Right lobe of liver (tissue), 6 donors: Measurements from ENCODE around the gene GREB1. TPM values are rescaled to one million over a fixed set of nuclear protein-coding genes. Genes with fewer than 3 reads are reported as not detected.
"Not testable (repeated sequence)": the region's sequence is repeated elsewhere in the genome, so short reads cannot be mapped to it uniquely, and the experiment has no call there.

Source experiments
- ATAC-seq, 4 donors: fragments of 200-7000 bp; cut with Tn5 transposase; one replicate each; pipeline ENCODE4 v1.9.1; 2020; ENCODE audit warnings: mild to moderate bottlenecking in 4 of 4, moderate library complexity in 4 of 4
- DNase-seq, 3 donors: peaks; one replicate each; pipeline ENCODE4 v3.0.0-alpha.2; 2020
- H3K27ac ChIP-seq, 3 donors: fragments of 200-600 bp; one replicate each; pipeline ENCODE4 v1.8.0; 2022
- H3K27me3 ChIP-seq, 2 donors: fragments of 200-600 bp; one replicate each; pipeline ENCODE4 v1.8.0; 2022
- H3K36me3 ChIP-seq, 4 donors: fragments of 200-600 bp; sonication (generic) in 1 of 4; one replicate each; pipeline versions ENCODE4 v1.5.1 to v1.8.0; 2017 to 2022; ENCODE audit warnings: control low read depth in 1 of 4
- H3K4me1 ChIP-seq, 4 donors: fragments of 200-600 bp; sonication (generic) in 1 of 4; one replicate each; pipeline versions ENCODE4 v1.5.1 to v1.8.0; 2017 to 2022; ENCODE audit warnings: control low read depth in 1 of 4
- H3K4me3 ChIP-seq, 3 donors: fragments of 200-600 bp; one replicate each; pipeline ENCODE4 v1.8.0; 2022
- H3K9me3 ChIP-seq, 4 donors: fragments of 200-600 bp; sonication (generic) in 1 of 4; one replicate each; pipeline versions ENCODE4 v1.5.1 to v1.8.0; 2017 to 2022; ENCODE audit warnings: control low read depth in 1 of 4
- POLR2A ChIP-seq: fragments of 450-650 bp; IDR thresholded peaks from one replicate; pipeline ENCODE4 v1.6.1; 2017; ENCODE audit warnings: antibody characterized with exemption, mild to moderate bottlenecking
- WGBS: methylation state at CpG from one replicate; pipeline ENCODE4 v1.1.6; 2018; ENCODE audit warnings: low coverage, low lambda C conversion rate; ENCODE audit not compliant: insufficient coverage; ENCODE audit errors: missing lambda C conversion rate; 5-methylcytosine and 5-hydroxymethylcytosine counted together
- intact Hi-C, 2 donors: fragments of 100-400 bp; cut with DNase I; formaldehyde crosslinking; loops; one replicate each; pipeline versions ENCODE4 v1.11.2 to v1.14.1; 2022
- total RNA-seq, 6 experiments: library from RNA; depleted of rRNA in 2 of 6; stranded (reverse); fragments of >200 nt in 2 of 6; fragmentation: NEBNext Ultra II Directional in 3 of 6; extraction: Animal tissue kit (Norgen Biotek cat#: 25700) in 3 of 6; gene quantifications; one replicate each; pipeline versions ENCODE4 v1.1.0 to v1.2.4, GENCODE V29; 2016 to 2023
- TF ChIP-seq, protein P1 (sequence below), 4 donors: fragments of 200-600 bp in 3 of 4; fragments of 450-650 bp in 1 of 4; IDR thresholded peaks; one replicate each; pipeline versions ENCODE4 v1.5.1 to v1.8.0; 2016 to 2022; ENCODE audit warnings: antibody characterized with exemption in 4 of 4, mild to moderate bottlenecking in 2 of 4
- donor health status: DM: no; HTN: yes; CAD: no.
- donor health status: DM: no; HTN: no; CAD: no.
- donor health status: DM: no; HTN: no; CAD: no.
- donor health status: DM: no; HTN: yes; CAD: no.
- donor health status: DM: no; HTN: yes; CAD: no.

The GREB1 gene
- total RNA-seq, 6 experiments from 2014 or later = 1.6 to 19.5 (median 6.5) TPM

DNA sequence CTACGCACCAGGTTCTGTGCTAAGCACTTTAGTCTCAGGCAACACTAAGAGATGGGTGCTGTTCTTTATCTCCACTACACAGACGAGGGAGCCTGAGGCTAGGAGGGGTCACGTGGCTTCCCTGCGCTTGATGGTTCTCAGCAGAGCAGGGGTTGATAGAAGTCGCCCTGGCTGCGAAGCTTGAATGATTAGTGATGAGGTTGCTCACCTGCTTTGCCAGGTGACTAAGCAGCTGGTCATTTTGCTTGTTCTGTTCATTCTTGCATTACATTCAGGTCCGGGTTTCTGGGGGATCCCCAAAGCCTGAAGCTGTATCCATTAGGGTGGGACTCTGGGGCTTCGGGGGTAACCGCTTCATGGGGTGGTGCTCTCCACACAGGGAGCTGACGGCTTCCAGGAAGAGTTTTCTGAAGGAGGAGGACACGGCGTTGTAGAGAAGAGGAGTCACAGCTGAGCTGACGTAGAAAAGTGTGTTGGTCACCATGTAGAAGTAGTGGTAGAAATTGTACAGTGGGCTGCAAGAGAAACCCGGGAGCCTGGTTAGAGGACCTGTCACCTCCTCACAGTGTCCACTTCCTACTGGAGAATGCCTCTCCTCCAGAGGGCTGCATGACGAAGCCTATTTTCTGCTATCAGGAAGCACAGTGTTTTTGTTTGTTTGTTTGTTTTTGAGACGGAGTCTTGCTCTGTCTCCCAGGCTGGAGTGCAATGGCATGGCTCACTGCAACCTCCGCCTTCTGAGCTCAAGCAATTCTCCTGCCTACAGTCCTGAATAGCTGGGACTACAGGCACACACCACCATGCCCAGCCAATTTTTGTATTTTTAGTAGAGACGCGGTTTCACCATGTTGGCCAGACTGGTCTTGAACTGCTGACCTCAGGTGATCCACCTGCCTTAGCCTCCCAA, 124.6 kb downstream of the GREB1 start:
- Histone ChIP-seq H3K36me3 (no peaks in the 10 kb centered on the region), H3K4me3 (no peak overlapping the region), H3K27ac (no peak overlapping the region), H3K27me3 (no peaks in the 10 kb centered on the region), H3K4me1 (no peaks in the 10 kb centered on the region), H3K9me3 (no peaks in the 10 kb centered on the region)
- ATAC-seq = no peak
- 65% methylated on average over 13 of the region's 19 CpGs for WGBS
- no peak for DNase-seq
- intact Hi-C loops = no loop called here
- TF ChIP-seq, protein P1, sequence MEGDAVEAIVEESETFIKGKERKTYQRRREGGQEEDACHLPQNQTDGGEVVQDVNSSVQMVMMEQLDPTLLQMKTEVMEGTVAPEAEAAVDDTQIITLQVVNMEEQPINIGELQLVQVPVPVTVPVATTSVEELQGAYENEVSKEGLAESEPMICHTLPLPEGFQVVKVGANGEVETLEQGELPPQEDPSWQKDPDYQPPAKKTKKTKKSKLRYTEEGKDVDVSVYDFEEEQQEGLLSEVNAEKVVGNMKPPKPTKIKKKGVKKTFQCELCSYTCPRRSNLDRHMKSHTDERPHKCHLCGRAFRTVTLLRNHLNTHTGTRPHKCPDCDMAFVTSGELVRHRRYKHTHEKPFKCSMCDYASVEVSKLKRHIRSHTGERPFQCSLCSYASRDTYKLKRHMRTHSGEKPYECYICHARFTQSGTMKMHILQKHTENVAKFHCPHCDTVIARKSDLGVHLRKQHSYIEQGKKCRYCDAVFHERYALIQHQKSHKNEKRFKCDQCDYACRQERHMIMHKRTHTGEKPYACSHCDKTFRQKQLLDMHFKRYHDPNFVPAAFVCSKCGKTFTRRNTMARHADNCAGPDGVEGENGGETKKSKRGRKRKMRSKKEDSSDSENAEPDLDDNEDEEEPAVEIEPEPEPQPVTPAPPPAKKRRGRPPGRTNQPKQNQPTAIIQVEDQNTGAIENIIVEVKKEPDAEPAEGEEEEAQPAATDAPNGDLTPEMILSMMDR (IDR thresholded peaks at IDR 0.05) = no peak
- TF ChIP-seq POLR2A = no peak

DNA sequence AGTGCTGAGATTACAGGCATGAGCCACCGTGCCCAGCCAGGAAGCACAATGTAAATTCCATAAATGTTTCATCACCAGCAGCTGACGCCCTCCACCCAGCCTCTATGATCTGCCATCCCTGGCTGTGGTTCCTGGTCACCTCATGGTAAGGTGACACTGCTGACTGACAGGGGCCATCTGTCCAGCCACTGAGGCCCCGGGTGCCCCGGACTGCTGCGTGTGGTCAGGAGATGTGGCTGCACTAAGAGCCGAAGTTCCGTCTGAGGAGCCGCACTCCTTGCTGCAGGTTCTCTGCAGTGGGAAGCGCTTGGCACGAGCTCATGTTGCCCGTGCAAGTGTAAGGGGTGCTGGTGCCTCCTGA, 125.2 kb downstream of the GREB1 start:
- ATAC-seq = no peak
- H3K4me3 ChIP-seq = no peak overlapping the region
- H3K36me3 ChIP-seq = no peaks in the 10 kb centered on the region
- intact Hi-C loops = no loop called here
- TF ChIP-seq, protein P1 (IDR thresholded peaks at IDR 0.05) = no peak
- TF ChIP-seq POLR2A = no peak
- H3K27ac ChIP-seq = no peak overlapping the region
- H3K27me3 ChIP-seq = no peaks in the 10 kb centered on the region
- no peak for DNase-seq
- WGBS = no CpG with 5 or more reads among the region's 11 CpGs
- H3K9me3 ChIP-seq = no peaks in the 10 kb centered on the region
- no peaks in the 10 kb centered on the region for H3K4me1 ChIP-seq

DNA sequence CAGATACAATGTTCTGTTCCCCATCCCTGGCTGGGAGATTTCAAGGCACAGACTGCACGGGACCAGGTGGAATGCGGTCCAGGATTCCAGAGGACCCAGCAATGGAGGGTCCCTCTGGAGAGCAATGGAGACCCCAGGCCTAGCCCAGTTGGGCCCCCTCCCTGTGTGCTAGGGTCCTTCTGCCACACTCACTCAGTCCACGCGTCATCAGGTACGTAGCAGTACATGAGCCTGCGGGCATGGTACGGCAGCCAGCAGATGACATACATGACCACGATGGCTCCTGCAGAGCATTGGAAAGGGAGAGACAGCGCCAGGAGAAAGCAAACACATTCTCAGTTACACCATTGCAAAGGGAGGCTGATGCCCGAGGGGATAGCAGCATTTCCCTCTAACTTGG, 126.0 kb downstream of the GREB1 start:
- H3K27me3 ChIP-seq = no peaks in the 10 kb centered on the region
- intact Hi-C loops = no loop called here

DNA sequence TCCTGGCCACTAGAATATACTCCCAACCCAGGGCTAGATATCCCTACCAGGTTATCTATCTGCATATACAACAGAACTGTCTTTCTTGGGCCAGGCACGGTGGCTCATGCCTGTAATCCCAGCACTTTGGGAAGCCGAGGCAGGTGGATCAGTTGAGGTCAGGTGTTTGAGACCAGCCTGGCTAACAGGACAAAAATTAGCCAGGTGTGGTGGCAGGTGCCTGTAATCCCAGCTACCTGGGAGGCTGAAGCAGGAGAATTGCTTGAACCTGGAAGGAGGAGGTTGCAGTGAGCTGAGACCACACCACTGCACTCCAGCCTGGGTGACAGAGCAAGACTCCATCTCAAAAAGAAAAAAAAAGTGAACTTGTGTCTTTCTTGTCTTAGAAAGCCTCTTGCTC, 126.6 kb downstream of the GREB1 start:
- H3K36me3 ChIP-seq, H3K4me3 ChIP-seq, intact Hi-C loops, H3K27me3 ChIP-seq, H3K4me1 ChIP-seq, H3K9me3 ChIP-seq, ATAC-seq, DNase-seq, H3K27ac ChIP-seq: not testable (repeated sequence)
- WGBS = no CpG with 5 or more reads among the region's 2 CpGs

More for the DNA sequence above, 126.0 kb downstream of the GREB1 start:
- DNase-seq (no peak), ATAC-seq (no peak)
- no peaks in the 10 kb centered on the region for H3K4me1 ChIP-seq
- no peak overlapping the region for H3K27ac ChIP-seq
- no peaks in the 10 kb centered on the region for H3K9me3 ChIP-seq
- TF ChIP-seq, protein P1 (IDR thresholded peaks at IDR 0.05) = no peak
- TF ChIP-seq POLR2A = no peak
- H3K36me3 ChIP-seq = no peaks in the 10 kb centered on the region
- WGBS = 100% methylated on average over 2 of the region's 10 CpGs
- H3K4me3 ChIP-seq = no peak overlapping the region

DNA sequence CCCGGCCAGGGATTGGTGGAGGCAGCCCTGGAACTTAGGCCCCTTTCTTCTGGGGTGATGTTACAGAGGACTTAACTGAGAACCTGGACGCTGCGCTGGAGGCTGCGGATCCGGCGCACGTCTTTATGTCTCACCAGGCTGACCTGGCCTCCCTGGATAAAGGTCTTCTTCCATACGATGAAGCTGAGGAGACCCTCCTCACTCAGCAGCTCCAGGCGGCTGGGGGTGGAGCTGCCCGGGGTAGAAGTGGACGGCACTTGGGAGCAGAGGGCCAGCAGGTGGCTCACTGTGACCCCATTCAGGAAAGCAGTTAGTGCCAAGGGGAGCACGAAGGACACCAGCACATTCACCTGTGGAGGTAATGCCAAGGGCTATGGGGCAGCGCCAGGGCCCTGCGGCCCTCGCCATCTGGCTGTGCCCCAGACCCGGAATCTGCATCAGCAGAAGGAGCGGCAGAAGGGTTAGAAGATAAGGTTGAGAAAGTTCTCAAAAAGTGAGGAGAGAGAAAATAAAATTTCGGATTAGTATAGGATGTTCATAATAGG, 128.1 kb downstream of the GREB1 start:
- Histone ChIP-seq H3K27ac (no peak overlapping the region), H3K36me3 (no peaks in the 10 kb centered on the region), H3K4me3 (no peak overlapping the region), H3K4me1 (no peaks in the 10 kb centered on the region), H3K27me3 (no peaks in the 10 kb centered on the region), H3K9me3 (no peaks in the 10 kb centered on the region)
- DNase-seq = no peak
- ATAC-seq = no peak
- WGBS = 65% methylated on average over 7 of the region's 18 CpGs
- TF ChIP-seq, protein P1 (IDR thresholded peaks at IDR 0.05) = no peak
- TF ChIP-seq POLR2A = no peak
- intact Hi-C loops = no loop called here
